Stimulated activated CD4-positive, alpha-beta T cell treated with anti-CD3 and anti-CD28 coated beads, Interleukin-2, amount 100 ng/mL, for 4 hours (primary cell): ENCODE results near the gene CORO2A.

ENCODE experiments used
- DNase-seq: peaks from one replicate; pipeline ENCODE4 v3.0.0-alpha.2; 2020; ENCODE audit warnings: low read depth

CORO2A gene

DNA sequence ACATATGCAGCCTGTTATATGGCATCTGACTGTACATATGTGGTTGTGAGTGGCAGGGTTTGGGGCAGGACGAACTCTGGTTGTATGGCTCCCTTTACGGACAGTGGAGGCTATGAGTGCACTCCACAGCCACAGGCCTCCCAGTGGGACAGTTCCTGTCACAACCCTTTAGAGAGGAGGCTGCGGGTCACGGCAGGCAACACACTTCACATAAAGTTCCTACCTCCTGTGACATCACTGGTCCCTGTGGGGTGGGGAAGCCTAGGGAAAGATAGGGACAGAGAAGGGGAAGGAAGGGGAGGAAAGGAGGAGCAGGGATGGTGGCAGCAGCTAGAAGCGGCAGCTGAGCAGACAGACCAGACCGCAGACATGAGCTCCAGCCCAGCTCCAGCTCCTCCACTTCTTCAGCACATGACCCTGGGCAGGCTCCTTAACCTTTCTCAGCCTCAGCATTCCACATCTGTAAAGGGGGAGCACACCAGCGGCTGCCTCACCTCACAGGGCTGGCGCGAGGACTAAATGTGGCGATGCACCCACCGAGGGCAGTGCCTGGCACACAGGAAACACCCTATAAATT is 27.4 kb upstream of the CORO2A start:
- DNase-seq = no peak

DNA sequence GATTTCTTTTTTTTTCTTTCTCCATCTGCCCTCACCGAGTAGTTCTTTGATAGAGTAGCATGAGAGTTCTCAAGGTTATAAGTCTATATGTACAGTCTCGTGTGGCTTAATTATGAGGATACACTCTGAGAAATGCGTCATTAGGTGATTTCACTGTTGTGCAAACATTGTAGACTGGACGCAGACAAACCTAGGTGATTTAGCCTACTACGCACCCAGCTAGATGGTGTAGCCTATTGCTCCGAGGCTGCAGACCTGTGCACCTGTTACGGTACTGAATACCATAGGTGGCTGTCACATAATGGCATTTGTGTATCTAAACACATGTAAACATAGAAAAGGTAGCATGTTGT is 26.9 kb upstream of the CORO2A start:
- DNase-seq = no peak

DNA sequence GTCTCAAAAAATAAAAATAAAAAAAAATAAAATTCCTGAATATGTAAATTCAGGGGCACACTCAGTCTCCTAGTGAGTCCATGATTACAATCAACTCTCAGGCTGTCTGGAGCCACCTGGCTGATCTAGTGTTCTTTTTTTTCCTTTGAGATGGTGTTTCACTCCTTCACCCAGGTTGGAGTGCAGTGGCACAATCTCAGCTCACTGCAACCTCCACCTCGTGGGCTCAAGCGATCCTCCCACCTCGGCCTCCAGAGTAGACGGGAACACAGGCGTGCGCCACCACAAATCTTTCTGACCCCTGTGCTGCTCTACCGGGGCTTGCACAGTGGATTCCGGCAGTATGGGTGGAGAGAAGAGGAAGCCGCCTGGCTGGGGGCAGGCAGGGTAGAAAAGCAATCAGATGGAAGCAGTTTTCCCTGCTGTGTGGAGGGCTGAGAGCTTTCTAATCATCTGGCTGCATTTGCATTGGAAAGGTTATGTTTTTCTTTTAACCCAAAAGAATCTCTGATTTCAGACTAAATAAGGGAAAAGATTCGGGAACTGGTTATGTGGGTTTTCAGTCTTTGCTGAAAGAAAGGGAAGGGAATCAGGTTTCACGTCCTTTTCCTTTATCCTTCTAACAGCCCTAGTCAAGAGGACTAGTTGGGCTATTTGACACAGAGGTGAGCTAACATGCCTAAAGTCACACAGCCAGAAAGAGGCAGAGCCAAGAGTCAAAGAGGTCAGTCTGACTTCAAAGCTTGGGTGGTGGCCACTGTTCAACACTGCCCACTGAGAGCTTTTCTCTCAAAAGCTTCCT is 26.3 kb upstream of the CORO2A start:
- no peak for DNase-seq

DNA sequence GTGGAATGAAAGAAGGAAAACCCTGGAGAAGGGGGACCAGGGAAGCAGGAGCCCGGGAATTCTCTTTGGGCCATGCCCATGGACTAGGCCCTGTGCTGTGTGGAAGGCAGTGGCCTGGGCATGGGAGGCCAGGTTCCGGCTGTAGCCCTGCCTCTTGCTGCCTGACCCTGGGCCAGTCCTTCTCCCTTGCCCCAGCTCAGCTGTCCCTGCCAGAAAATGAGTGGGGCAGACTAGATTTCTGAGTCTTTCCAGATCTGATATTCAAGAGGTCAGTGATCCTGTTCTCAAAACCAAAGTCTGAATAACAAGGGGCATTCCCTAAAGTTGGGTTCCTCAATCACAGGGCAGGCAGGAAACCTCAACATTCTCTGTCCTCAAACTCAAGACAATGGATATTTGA is 24.8 kb upstream of the CORO2A start:
- DNase-seq = no peak

DNA sequence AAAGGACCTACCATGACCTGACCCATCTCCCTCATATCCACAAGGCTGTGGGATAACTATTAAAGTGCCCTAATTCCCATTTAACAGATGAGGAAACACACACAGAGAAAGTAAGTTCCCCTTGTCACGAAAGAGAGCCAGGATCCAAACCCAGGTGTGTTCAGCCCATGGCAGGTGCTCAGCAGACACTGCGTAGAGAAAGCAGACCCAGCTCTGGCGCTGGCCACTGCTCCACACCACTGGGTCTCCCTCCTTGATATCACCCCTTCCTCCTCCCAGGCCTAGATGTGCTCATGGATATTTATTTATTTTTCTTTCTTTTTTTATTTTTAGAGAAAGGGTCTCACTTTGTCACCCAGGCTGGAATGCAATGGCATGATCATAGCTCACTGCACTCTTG is 24.0 kb upstream of the CORO2A start:
- no peak for DNase-seq

DNA sequence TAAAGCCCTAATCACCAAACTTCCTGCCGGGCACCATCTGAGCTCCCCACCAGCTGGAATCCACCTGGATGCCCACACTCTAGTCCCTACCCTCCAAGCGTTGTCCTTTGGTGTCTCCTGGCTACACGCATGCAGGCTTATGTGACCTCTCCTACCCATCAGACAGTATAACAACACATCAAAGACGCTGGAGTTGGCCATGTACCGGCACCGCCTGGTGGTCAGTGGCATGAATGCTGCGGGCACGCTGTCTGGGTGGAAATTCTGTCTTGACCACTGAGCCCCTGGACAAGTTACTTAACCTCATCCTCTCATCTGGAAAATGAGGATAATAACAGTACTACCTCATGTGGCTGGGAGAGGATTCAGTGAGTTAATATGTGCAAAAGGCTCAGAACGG is 23.4 kb upstream of the CORO2A start:
- no peak for DNase-seq

DNA sequence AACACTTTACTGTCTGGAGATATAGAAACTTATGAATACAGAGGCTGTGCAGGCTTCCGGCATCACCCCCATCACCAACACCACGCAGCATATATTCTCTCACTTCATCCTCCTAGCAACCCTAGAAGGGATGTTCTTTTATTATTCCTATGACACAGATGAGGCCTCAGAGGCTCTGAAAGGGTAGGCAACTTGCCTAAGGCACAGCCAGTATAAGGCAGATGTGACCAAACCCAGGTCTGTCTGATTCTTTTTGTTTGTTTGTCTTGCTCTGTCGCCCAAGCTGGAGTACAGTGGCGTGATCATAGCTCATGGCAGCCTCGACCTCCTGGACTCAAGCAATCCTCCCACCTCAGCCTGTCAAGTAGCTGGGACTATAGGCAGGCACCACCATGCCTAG is 22.8 kb upstream of the CORO2A start:
- no peak for DNase-seq

DNA sequence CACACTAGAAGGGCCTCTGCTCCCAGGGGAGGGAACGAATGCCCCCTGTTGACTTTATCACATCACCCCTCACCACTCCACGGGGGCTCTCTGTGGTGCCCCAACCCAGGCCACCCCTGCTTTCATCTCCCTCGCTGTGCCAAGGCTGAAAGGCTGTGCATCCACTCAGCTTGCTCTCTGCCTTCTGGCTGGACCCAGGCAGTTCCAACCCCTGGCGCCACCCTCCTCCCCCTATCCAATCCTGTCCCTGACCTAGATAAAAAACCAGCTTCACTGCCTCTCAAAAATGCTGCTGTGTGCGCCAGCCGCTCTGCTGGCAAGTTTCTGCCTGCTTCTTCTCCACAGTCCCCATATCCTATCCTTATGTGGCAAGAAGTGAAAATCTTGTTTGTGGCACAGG is 22.4 kb upstream of the CORO2A start:
- DNase-seq = no peak

DNA sequence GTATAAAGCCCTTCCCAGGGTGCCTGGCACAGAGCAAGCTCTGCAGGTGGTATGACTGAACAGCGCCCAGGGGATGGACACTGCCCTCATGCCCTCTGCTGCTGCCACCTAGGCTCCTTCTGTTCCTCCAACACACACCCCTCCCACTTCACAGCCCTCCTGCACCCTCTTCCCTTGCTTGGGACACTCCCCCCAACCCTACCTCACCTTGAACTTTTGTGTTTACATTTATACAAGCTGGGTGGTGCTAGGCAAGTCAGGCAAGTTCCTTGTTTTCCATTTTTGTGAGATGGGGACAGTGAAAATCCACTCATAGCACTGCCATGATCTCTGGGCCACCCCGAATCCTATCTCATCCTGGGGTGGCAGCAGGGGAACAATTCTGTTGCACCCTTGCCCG is 18.8 kb upstream of the CORO2A start:
- DNase-seq = no peak

DNA sequence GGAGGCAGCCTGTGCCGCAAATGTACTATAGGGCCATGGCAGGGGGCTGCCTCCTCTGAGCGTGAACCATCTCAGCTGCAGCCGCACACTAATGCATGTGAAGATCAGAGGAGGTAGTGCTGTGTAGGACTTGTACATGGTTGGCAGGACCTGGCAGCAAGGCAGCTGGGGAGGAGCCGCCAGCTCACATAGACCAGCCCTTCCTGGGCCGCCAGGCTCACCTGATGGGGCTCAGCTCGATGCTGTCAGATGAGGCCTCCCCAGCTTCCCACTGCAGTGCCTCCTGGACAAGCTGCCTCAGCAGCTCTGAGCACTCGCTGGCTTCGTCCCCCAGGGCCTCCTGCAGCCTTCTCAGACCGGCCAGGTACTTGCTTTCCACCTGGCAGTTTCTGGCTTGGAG is 18.0 kb upstream of the CORO2A start:
- DNase-seq = no peak

DNA sequence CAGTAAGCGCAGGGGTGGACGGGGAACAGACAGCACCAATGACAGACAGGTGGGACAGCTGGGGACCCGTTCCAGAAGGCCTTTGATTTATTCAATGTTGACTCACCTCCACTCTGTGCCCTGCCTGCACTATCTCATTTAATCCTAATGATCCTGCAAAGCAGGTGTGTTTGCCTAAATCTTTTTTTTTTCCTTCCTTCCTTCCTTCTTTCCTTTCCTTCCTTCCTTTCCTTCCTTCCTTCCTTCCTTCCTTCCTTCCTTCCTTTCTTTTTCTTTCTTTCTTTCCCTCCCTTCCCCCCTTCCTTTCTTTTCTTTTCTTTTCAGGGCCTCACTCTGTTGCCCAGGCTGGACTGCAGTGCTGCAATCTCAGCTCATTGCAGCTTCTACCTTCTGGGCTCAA is 17.1 kb upstream of the CORO2A start:
- DNase-seq = no peak

DNA sequence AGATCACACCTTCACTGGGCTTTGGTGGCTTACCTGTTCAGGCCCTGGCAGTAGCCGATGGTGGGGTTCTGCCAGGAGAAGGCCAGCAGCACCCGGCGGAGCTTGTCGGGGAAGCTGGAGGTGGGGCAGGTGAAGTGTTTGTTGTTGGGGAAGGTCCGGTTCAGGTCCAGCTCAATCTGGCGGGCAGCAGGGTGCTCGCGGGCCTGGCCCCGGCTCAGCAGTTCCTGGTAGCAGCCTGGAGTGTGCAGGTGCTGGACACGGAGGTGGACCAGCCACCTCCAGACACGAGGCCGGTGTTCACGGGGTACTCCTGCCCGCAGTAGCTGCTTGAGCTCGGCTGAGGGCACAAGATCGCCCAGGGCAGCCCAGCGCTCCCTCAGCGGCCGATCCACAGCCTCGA is 16.2 kb upstream of the CORO2A start:
- DNase-seq = no peak

DNA sequence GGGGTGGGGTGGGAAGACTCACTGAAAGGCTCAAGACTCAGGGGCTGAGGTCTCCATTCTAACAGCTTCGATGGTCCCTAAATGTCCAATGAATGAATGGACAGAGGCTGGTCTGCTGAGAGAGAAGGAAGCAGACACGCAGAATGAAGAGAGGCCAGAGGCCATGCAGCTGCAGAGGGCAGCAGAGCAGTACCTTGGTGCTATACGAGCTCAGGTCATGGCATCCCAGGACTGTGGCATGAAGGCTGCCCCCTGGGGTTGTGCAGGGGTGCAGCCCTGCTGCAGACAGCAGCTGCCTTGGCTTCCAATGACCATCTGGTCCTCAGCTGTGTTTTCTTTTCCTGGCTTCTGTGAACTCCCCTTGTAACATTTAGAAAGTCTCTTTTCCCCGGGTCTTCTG is 15.2 kb upstream of the CORO2A start:
- DNase-seq = no peak

DNA sequence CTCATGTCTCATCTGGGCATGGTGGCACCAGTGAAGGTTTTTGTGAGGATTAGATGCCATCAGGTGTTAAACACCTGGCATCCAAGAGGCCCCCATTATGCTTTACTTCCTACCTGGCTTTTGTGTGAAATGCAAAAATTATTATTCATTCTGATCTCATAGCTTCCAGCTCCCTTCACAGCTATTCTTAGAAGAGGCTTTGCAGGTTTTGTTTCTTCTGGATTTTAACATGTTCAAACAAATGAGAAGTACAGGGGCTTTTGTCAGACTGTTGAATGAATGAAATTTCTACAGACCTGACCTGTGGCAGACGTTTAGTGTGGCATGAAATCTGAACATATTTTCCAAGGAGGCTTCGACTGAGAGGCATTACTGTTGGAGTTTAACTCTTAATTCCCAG is 14.3 kb upstream of the CORO2A start:
- no peak for DNase-seq

DNA sequence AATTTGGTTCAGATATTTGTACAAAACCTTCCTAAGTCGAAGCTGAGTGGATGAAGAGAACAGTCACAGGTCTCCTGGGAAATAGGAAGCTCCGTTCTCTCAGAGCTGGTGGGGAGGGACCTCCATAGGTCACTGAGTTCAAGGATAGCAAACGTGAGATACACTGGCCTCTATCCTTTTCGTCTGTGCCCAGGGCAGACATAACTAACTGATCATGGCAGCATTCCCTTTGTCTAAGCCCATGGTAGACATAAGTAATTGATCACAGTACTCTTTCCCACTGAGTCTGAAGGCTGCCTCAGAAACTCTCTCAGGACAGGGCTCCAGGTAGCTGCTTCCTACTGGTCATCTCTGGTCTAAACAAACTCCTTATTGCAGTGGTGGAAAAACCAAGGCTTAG is 12.3 kb upstream of the CORO2A start:
- no peak for DNase-seq

DNA sequence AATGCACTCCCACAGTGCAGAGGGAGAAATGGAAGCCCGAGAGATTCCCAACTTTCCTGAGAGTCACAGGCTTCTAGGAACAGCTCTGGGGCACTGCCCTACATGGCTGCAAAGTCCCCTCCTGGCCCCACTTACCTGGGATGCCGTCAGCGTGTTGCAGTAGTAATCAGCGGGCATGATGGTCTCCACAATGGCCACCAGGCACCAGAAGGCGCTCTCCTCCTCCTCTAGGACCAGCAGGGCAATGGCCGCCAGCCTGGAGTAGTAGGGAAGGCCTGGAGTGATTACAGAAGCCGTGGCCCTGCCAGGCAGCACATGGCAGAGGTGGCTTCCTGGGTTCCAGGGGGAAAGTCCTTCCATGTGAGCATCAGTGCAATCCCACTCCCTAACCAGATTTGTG is 10.7 kb upstream of the CORO2A start:
- no peak for DNase-seq

DNA sequence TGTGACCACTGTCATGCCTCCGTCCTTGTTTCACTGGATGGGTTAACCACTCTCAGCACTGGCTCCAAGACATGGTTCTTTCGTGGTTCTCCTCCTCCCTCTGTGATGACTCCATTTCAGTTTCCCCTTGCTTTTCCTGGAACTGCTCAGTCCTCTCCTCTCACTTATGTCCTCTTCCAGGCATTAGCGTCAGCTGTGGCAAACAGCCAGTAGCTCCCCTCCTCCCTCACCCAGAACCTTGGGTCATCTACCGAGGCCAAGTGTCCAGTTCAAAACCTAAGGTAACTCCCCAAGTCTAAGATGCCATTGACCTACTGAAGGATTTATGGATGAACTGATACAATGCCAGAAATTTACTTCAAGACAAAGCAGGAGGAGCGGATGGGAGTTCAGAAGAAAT is 9.8 kb upstream of the CORO2A start:
- no peak for DNase-seq

DNA sequence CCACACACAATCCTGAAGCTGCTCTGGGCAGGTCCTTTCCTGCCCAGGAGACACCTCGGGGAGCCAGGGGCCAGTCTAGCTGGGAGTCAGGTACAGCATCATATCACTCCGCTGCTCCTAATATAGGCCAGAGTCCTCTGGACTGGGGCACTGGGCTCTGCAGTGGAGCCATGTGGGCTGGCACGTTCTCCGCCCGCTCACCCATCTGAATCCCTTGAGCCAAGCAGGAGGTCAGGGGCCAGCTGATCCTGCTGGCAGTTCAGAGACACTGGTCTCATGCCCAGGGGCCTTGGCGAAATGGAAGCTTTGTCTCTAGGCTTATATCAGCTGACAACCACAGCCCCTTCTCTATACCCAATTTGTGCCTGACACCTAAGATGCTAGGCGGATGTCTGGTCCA is 9.3 kb upstream of the CORO2A start:
- DNase-seq = no peak

DNA sequence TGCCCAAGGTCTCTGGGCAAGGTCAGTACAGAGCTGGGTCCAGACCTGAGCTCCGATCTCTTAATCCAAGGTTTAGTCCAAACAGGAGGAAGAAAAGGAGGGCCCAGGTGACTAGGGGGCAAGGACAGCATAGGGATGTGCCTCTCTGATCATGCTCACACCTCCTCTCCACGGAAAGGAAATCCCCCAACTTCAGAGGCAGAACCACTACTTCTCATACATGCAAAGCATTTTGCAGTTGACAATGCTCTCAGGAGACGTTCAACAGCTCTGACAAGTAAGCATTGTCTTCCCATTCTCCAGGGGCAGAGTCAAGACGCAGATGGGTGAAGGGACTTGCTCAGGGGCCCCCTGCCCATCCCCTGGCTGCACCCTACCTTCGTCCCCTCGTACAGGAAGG is 8.7 kb upstream of the CORO2A start:
- DNase-seq = no peak

DNA sequence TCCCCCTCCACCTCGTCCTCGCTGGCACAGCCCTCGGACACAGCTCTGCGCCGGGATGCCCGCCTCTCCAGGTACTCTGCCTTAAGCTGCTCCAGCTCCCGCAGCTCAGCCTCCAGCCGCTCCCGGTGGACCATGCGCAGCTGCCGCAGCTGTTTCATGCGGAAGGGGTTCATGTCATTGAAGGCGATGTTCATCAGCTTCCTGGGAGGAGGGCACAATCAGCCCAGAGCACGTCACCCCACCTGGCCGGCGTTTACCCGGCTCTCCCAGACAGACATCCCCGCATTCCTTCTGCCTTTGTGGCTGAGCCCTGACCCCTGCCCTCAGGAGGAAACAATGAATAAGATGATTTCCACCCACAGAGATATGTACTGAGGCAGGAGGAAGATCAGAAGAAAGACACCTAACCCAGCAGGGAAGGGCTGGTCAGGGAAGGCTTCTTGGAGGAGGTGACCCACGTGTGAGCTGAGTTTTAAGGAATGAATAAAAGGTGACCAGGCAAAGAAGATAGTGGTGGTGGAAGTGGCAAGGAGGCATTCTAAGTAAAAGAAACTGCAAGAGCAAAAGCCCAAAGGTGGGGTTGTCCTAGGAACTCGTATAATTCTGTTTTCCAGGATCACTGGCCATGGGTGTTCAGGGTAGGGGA is 7.1 kb upstream of the CORO2A start:
- no peak for DNase-seq

DNA sequence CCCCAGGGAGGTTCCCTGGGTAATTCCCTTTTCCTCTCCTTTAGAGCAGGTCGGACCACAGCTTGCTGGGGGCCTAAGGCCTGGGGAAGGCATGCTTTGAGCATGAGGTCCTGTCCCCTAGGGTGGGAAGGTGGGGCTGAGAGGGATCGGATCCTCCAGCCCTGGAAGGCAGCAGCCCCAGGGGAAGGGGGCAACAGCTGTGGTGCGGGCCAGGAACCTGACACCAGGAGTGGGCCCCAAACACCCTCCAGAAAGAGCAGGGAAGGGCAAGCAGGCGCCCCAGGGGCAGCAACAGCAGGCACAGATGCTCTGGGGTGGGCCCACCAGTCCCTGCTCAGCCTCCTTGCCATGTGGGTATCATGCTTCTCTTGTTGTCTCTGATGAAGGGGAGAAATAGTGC is 3.2 kb upstream of the CORO2A start:
- no peak for DNase-seq

DNA sequence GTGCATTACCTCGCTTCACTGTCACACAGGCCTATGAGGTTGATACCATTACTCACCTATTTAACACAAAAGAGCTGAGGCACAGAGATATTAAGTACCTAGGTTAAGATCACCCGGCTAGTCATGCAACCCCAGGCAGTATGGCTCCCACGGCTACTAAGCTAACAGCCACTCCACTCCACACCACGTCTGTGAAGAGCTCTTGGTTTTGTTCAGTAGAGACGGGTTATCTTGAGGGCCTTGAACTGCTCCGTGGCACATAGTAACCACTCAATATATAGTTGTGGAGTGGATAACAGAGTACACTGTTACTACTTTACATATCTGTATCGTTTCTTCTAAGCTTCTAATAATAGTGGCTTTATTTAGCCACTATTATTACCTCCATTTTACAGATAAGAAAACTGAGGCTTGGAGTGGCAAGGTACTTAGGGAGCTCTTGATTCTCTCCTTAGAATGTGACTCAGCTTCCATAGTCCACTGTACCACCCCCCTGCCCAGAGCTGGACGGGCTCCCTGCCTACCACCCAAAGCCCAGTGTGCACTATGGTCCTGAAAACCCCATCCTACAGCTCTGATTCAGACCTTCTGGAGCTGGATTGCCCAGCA is 1.0 kb upstream of the CORO2A start:
- DNase-seq = no peak
